ENCODE results near the gene KCNG1.
"Not testable (repeated sequence)": the region's sequence is repeated elsewhere in the genome, so short reads cannot be mapped to it uniquely, and the experiment has no call there.

The KCNG1 gene

DNA sequence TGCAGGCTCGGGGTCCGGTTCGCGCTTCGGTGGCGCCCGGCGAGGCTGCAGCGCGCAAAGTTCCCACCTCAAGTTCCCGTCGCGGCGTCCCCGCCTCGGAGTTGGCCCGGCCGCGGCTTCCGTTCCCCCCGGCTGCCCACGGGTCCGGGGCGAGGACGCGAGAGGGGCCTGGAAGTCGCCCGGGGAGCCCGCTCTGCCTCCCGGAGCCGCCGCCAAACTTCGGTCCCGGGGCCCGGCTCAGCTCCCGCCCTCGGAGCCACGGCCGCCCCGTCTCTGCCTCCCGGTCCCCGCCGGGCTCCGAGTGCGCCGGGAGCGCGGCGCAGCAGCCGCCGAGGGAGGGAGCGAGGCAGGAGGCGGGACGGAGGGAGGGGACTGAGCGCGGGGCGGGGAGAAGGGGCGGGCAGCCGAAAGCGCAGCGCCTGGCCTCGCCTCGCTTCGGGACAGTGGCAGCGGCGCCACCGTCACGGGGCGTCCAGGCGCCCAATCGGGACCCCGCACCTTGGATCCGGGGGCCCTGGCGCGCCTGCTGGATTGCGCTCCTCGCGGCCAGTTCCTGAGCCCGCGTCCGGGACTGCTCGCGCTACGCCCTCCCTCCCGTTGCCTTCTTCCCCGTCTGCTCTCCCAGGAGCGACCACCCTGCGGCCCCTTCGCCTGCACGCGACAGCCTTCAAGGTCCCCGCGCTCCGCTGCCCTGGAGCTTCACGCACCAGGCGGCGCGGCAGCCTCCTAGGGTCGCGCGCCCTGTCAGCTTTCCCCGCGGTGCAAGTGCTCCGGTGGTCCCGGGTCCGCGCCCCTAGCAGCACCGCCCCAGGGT lies at the start of gene KCNG1:
Gene KCNG1, minus strand, starts transcription at position 305 of the 814 bp plus-strand sequence. CDS start 12,769 bp downstream, outside the sequence.
- DNase-seq: peak; percentile 22

DNA sequence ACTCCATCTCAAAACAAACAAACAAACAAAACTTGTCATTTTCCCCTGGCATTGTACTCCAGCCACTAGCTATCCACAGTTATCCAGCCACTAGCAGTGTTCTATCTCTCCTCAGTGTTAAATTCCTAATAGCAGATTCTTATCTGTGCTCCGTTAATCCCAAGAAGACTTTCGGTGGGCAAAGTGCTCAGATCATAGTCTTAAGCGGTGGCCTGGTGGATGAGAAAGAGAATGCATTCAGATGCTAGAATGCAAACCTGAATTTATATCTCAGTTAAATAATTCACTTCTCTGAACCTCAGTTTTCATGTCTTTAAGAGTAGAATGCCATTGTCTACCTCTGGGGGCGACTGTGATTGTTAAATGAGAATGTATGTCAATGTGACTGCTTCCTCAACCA lies 47.7 kb upstream of the KCNG1 start:
- no peak for DNase-seq

GRCh38 chr20:51067792-51068191 lies 44.9 kb upstream of the KCNG1 start:
- DNase-seq: no peak

DNA sequence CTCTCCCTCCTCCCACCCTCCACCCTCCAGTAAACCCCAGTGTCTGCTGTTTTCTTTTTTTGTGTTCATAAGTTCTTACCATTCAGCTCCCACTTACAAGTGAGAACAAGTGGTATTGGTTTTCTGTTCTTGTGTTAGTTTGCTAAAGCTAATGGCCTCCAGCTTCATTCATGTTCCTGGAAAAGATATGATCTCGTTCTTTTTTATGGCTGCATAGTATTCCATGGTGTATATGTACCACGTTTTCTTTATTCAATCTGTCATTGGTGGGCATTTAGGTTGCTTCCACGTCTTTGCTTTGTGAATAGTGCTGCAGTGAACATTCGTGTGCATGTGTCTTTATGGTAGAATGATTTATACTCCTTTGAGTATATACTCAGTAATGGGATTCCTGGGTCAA lies 42.7 kb upstream of the KCNG1 start:
- no peak for DNase-seq

- no peak for DNase-seq
Measured at GRCh38 chr20:51064137-51064536, 41.2 kb upstream of the KCNG1 start.

- no peak for DNase-seq
Measured at GRCh38 chr20:51062065-51062464, 39.2 kb upstream of the KCNG1 start.

- DNase-seq: no peak
Measured at GRCh38 chr20:51061418-51062045, 38.6 kb upstream of the KCNG1 start.

DNA sequence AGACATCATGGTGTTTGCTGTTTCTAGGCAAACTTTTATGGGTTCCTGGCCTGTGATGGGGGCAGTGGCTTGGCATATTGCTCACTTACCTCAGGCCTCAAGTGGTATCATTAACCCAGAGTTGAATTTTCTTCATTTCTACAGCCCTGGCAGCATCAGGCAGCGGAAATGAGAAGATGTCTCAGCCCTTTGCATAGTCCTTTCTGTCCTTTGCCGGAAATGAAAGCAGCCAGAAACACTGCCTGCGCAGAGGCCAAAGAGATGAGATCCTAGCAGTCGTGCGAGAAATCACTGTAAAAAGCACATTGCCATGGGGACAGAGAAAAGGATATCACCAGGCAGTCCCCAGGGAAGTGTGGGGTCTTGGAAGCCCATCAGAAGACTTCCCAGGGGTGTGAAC lies 37.4 kb upstream of the KCNG1 start:
- DNase-seq: no peak

DNA sequence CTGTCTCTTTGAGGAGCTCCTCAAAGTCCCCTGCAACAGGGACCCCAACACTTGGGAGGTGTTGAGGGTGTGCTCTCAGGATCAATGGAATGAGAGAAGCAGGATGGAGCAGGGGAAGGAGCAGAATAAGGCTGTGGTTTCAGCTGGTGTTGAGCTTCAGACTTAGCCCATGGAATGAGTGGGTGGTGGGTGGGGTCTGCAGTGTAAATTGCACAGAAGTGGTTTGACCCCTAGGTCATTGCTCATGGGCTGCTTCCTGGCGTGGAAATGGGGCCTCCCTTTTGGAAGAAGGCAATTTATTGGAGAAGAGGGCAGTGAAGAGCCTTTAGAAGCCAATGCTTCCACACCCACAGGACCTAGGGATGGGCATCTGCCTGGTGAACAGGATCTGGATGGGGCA lies 37.0 kb upstream of the KCNG1 start:
- no peak for DNase-seq

GRCh38 chr20:51058017-51058416 lies 35.1 kb upstream of the KCNG1 start:
- DNase-seq: no peak

GRCh38 chr20:51054233-51054632 lies 31.3 kb upstream of the KCNG1 start:
- no peak for DNase-seq

DNA sequence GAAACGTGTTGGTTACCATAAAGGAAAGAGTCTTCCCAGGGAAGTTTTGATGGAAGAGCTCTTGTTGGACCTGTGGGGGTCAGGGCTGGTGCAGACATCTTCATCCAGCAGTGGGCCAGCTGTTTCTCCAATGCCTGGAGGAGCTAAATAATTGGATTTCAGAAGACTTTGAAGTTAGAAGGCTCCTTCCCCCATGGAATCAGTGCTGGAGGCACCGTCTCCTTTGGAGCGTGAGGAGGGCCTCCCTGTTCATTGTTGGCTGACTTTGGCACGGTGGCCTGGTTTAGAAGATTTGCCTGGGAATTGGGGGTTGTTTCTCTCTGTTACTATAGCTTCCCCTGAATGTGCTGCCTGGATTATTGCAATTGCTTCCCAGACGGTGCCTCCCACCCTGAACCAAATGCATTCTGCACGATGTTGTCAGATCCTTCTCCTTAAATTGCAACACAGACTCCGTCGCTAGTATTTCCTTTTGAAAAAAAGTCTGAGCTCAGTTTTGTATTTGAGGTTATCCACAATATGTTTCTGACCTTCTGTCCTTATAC lies 27.7 kb upstream of the KCNG1 start:
- no peak for DNase-seq

- DNase-seq: no peak
Measured at GRCh38 chr20:51046021-51046985, 23.4 kb upstream of the KCNG1 start.

- not testable (repeated sequence) for DNase-seq
Measured at GRCh38 chr20:51045492-51045891, 22.6 kb upstream of the KCNG1 start.

GRCh38 chr20:51044796-51045195 lies 21.9 kb upstream of the KCNG1 start:
- no peak for DNase-seq

GRCh38 chr20:51043811-51044210 lies 20.9 kb upstream of the KCNG1 start:
- DNase-seq: no peak

- DNase-seq: no peak
Measured at GRCh38 chr20:51042657-51043247, 19.8 kb upstream of the KCNG1 start.

GRCh38 chr20:51042064-51042463 lies 19.2 kb upstream of the KCNG1 start:
- no peak for DNase-seq

DNA sequence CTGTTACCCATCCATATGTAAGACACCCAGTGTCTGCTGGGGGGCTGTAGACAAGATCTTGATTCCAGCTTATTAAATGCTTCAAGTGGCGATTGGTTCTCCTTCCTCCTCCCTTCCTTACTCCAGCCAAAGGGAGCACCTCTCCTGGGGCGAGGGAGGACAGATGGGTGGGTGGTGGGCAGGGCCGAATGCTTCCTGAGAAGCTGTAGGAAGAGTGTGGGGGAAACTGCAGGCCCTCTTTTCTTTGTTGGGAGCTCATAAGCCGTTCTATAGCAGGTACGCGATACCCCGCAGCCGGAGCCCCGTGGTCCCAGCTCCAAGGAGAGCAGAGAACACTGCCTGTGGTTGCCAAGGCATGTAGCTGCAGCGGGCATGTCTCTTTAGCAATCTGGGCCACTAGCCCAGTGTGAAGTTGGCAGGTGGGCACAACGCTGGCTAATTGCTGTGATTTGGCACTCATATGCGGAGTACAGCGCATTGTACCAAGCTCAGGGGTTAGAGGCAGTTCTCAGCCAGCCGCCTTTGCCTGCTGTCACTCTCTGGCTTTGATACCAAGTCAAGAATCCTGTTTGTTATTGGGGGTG lies 14.7 kb upstream of the KCNG1 start:
- no peak for DNase-seq

DNA sequence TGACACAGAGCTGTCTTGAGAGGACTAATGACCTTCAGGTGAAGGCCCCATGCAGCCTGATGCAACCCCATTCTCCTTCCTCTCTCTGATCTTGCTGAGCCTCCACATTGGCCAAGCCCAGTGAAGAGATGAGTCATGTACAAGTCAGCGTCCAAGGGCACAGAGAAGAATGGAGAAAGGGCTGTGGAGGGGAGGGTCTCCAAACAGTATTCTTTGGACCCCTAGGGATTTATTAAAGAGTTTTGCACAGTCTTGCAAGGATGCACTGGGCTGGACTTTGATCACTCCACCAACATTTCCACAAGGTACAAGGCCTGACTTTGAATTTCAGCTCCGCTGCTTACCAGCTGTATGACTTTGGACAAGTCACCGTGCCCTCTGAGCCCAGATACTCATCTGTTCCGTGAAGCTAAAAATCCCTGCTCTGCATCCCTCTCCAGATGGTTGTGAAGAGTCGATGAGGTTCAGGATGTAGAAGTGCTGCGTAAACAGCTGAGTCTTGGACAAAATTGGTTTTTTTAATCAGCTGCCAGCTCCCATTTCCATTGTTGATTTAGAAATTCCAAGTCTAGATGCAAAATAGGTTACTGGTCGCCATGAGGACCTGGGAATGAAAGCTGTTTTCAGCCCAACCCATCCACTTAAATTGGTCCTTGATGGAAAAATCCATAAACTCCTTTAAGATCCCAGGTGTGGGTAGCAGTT lies 14.1 kb upstream of the KCNG1 start:
- no peak for DNase-seq

DNA sequence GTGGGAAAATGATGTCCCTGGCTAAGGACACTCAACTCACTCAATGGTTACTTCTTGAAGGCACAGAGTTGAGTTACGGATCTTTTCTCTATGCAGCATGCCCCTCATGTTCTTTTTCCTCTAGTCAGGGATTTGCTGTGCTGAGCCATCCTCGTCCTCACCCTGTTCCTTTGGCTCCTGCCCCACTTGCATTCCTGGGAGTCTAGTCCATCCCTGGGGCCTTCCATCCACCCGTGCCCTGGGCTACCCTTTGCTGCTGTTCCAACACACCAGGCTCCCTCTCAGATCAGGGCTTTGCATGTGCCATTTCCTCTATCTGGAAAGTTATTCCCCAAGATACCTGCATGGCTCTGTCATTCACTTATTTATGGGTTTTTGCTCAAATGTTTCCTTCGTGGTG lies 13.3 kb upstream of the KCNG1 start:
- no peak for DNase-seq
